Cardiac muscle cell (in vitro differentiated cells and primary cell): ENCODE results near the gene UNC93B1. TPM values are rescaled to one million over a fixed set of nuclear protein-coding genes. Genes with fewer than 3 reads are reported as not detected.

ENCODE experiments used
- DNase-seq, 2 donors: peaks; one replicate each; pipeline versions ENCODE4 v3.0.0 to v3.0.0-alpha.2; 2010 to 2017; ENCODE audit warnings: low read depth in 1 of 2, low spot score in 1 of 2
- H3K27ac ChIP-seq: fragments of 200-600 bp; sonication (generic); 2 replicates; pipeline ENCODE4 v1.5.1; 2016
- H3K27me3 ChIP-seq: fragments of 200-600 bp; sonication (generic); 2 replicates; pipeline ENCODE4 v1.6.0; 2016; ENCODE audit warnings: control low read depth
- H3K36me3 ChIP-seq: fragments of 200-600 bp; sonication (generic); 2 replicates; pipeline ENCODE4 v1.5.1; 2016; ENCODE audit warnings: control low read depth
- H3K4me1 ChIP-seq: fragments of 200-600 bp; sonication (generic); 2 replicates; pipeline ENCODE4 v1.8.1; 2017; ENCODE audit warnings: low read depth, mild to moderate bottlenecking, mixed run types
- H3K4me3 ChIP-seq: fragments of 200-600 bp; sonication (generic); 2 replicates; pipeline ENCODE4 v1.5.1; 2016; ENCODE audit warnings: mild to moderate bottlenecking
- H3K9me3 ChIP-seq: fragments of 200-600 bp; sonication (generic); 2 replicates; pipeline ENCODE4 v1.5.1; 2017; ENCODE audit warnings: low read depth, mild to moderate bottlenecking, control low read depth
- polyA plus RNA-seq: library from polyadenylated mRNA; unstranded; fragments of >200 nt; fragmentation: Nextera tagmentation; extraction: Ambion mirVana; gene quantifications from 2 replicates; pipeline ENCODE4 v1.2.1, GENCODE V29; 2016
- total RNA-seq: library from RNA; depleted of rRNA; stranded (reverse); fragments of >200 nt; gene quantifications from 2 replicates; pipeline ENCODE4 v1.2.3, GENCODE V29; 2016
- TF ChIP-seq, protein P1 (sequence below): IDR thresholded peaks from 2 replicates; pipeline ENCODE4 v1.5.1; 2012; ENCODE audit warnings: low read depth, mild to moderate bottlenecking, low read length

UNC93B1 gene
- total and polyA plus RNA-seq, 2 experiments from 2014 or later: 13.2 to 24.0 TPM

DNA sequence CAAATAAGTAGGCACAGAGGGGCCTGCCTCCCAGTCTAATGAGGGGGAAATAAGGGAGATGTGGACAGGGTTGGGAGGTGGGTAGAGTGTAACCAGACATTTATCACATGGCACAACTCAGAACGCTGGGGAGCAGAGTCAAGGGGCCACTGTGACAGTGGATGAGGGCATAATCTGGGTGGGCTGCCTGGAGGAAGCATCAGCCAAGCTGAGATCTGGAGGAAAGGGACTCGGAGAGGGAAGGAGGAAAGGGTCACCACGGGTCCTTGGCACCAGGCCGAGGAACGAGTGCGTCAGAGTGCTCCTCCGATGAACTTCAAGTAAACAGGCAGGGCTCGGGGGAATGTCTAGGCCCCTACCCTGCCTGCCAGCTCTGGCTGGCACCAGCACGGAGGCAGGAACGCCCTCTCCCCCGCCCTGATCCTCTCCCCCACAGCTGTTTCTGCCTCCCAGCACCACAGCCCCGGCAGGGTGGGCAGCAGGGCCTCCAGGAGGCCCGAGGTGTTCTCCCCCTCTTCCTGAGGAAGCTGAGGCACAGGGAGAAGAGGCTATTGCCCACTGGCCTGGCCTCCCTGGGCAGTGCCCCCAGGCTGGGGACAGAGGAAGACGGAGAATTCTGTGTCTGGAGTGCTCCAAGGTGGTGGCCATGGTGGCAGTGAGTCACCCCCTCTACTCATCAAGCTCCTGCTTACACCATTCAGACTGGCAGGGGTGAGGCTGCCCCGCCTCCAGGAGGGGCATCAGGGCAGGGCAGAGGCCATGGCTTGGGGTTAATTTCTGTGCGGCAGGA lies 10.5 kb upstream of the UNC93B1 start:
- Histone ChIP-seq H3K36me3 (no peaks in the 10 kb centered on the region), H3K27me3 (no peaks in the 10 kb centered on the region), H3K4me3 (no peak overlapping the region), H3K4me1 (peaks cover 7% of the 10 kb centered on the region), H3K9me3 (no peaks in the 10 kb centered on the region), H3K27ac (no peak overlapping the region)
- DNase-seq: peak in 1 of 2 donors; percentile 87
- TF ChIP-seq, protein P1, sequence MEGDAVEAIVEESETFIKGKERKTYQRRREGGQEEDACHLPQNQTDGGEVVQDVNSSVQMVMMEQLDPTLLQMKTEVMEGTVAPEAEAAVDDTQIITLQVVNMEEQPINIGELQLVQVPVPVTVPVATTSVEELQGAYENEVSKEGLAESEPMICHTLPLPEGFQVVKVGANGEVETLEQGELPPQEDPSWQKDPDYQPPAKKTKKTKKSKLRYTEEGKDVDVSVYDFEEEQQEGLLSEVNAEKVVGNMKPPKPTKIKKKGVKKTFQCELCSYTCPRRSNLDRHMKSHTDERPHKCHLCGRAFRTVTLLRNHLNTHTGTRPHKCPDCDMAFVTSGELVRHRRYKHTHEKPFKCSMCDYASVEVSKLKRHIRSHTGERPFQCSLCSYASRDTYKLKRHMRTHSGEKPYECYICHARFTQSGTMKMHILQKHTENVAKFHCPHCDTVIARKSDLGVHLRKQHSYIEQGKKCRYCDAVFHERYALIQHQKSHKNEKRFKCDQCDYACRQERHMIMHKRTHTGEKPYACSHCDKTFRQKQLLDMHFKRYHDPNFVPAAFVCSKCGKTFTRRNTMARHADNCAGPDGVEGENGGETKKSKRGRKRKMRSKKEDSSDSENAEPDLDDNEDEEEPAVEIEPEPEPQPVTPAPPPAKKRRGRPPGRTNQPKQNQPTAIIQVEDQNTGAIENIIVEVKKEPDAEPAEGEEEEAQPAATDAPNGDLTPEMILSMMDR: no peak

DNA sequence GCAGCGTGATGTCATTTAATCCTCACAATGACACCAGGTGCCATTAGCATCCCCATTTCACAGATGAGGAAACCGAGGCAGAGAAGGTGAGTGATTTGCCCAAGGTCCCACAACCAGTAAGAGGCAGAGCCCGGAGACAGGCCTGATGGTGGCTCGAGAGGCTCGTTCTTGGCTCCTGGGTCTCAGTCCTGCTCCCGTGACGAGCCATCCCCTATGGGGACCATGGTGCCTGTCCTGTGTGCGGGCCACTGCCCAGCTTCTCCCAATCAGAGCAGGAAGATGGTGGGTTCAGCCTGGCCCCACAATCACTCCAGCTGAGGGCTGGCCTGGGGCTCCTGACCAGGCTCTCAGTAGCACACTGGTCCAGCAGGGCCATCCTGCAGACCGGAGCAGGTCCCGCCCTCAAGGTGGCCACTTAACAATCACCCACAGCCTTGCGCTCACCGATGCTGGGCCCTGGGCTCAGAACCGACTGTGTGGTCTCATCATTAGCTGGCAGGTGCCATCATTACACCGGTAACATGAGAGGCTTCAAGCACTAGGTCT lies 9.8 kb upstream of the UNC93B1 start:
- Histone ChIP-seq H3K27me3 (no peaks in the 10 kb centered on the region), H3K27ac (no peak overlapping the region), H3K4me1 (peaks cover 7% of the 10 kb centered on the region), H3K4me3 (no peak overlapping the region), H3K36me3 (no peaks in the 10 kb centered on the region), H3K9me3 (no peaks in the 10 kb centered on the region)
- TF ChIP-seq, protein P1: no peak
- no peak for DNase-seq

DNA sequence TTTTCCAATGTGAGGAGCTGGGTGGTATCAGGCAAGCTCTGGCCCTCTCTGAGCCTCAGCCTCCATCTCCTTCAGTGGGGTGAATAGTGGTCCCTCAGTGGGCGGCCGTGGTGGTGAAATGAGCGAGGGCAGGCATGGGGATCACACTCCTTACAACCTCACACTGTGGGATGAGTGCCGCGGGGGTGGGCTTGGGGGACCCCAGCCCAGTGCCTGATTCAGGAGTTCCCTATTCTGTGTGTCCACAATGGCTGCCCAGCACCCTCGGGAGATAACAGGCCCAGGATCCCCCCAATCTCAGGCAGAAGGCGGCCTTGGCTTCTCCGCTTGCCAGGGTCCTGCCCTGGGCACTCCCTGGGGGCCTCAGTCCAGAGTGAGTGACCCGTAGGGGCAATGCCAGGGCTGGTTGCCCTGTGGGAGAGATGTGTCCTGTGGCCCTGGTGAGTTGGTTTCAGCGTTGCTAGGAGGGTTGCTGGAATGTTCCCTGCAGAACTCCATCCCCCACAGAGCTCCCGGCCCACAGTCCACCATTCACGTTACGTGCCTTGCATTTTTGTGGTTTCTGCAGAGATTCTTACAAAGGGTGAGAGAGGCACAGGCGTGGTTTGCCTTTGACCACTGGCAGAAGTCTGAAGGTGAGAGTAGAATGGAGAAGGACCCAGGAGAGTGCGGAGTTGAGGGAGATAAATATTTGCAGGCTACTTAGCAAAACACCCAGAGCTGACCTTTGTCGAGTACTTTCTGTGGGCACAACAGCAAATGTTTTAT lies 9.1 kb upstream of the UNC93B1 start:
- DNase-seq: peak in 1 of 2 donors; percentile 98
- TF ChIP-seq, protein P1: no peak
- Histone ChIP-seq H3K9me3 (no peaks in the 10 kb centered on the region), H3K4me3 (no peak overlapping the region), H3K4me1 (peaks cover 7% of the 10 kb centered on the region), H3K36me3 (no peaks in the 10 kb centered on the region), H3K27ac (no peak overlapping the region), H3K27me3 (no peaks in the 10 kb centered on the region)

DNA sequence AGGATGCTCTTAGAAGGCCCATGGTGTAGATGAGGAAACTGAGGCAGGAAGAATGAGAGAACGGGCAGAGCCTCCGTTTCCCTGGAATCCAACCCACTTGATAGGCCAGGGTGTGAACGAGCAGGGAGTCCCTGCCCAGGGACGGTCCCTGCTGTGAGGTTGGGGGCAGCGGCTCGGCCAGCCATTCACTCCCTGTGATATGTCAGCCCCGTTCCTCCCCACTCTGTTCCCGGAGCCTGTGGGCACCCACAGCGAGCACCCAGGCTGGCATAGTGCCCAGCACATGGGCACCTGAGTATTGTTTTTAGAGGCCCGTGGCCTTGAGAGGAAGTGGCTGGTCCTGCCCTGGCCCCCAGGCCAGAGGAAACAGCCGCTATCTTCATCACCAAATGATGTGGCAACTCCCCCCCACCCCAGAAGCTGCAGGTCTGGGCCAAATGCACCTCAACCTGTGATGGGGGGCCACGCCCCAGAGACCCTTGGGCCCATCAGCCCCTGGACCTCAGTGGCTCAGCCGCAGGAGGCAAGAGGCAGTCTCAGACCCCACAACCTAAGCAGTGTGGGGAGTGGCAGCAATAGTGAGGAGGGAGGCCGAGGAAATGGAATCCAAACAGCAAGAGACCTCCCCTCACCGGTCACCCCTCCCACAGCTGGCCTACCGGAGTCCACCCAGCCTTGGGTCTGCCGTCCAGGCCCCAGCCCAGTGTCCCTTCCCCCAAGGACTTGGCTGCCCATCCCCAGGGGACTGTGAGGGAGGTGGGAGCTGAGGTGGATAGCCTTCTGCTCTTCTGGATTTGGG lies 8.3 kb upstream of the UNC93B1 start:
- Histone ChIP-seq H3K27ac (no peak overlapping the region), H3K27me3 (no peaks in the 10 kb centered on the region), H3K36me3 (no peaks in the 10 kb centered on the region), H3K4me3 (no peak overlapping the region), H3K4me1 (peaks cover 7% of the 10 kb centered on the region), H3K9me3 (no peaks in the 10 kb centered on the region)
- TF ChIP-seq, protein P1: no peak
- DNase-seq: no peak
